ENCODE measurements around the gene CPED1.

DNA sequence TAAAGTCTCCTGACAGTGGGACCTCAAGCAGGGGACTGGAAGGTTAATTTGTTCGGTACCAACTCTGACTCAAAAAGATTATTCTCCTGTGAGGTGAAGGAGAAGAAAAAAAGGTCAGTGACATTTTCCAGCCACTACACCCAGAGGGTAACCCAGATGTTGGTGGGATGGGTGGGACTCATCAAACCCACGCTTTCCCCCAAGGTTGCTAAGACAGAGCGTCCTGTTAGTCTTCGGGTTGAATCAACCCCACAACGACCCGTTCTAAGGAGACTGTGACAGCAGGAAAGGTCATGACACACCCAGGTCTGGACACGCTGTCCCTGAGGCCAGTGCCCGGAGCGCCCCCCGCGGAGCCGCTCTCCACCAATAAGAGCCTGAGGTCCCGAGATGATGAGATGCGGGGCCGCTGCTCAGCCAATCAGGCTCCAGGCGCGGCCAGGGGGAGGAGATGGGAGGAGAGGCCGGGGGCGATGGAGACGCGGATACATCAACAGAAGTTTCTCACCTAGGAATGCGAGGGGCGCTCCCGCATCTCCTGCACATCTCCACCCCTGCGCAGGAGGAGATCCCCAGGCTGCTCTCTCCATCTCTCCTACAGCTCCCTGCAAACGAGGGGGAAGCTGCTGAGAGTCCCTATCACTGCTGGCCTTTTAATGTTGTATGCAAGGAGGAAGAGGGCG, 340.1 kb downstream of the CPED1 start, which contains the start of gene WNT16:
- TF ChIP-seq, protein P1, sequence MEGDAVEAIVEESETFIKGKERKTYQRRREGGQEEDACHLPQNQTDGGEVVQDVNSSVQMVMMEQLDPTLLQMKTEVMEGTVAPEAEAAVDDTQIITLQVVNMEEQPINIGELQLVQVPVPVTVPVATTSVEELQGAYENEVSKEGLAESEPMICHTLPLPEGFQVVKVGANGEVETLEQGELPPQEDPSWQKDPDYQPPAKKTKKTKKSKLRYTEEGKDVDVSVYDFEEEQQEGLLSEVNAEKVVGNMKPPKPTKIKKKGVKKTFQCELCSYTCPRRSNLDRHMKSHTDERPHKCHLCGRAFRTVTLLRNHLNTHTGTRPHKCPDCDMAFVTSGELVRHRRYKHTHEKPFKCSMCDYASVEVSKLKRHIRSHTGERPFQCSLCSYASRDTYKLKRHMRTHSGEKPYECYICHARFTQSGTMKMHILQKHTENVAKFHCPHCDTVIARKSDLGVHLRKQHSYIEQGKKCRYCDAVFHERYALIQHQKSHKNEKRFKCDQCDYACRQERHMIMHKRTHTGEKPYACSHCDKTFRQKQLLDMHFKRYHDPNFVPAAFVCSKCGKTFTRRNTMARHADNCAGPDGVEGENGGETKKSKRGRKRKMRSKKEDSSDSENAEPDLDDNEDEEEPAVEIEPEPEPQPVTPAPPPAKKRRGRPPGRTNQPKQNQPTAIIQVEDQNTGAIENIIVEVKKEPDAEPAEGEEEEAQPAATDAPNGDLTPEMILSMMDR (IDR thresholded peaks at IDR 0.05; ENCODE audit: low read length), result no peak
- TF ChIP-seq EZH2phosphoT487 (IDR thresholded peaks at IDR 0.05; ENCODE audit: low read length), result no peak
